ENCODE measurements around the gene CELF2.
"Not testable (repeated sequence)": the region's sequence is repeated elsewhere in the genome, so short reads cannot be mapped to it uniquely, and the experiment has no call there.

CELF2 gene

DNA sequence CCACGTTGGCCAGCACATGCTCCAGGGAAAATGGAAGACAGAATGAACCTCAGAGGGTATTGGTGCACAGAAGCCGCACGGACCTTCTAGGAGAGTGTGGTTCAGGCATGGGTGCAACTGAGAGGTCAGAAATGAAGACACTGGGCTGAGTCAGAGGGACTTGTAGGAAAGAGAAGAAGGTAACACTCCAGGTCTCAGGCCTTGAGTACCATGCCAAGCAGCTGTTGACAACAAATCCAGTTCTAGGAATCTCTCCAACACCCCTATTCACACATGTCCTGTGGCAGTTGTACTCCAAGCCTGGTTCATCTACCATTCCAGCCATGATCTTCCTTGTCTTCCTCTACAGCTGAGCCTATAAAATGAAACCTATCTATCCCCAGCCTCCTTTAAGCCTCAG is 342.2 kb downstream of the CELF2 start:
- TF ChIP-seq, protein P1, sequence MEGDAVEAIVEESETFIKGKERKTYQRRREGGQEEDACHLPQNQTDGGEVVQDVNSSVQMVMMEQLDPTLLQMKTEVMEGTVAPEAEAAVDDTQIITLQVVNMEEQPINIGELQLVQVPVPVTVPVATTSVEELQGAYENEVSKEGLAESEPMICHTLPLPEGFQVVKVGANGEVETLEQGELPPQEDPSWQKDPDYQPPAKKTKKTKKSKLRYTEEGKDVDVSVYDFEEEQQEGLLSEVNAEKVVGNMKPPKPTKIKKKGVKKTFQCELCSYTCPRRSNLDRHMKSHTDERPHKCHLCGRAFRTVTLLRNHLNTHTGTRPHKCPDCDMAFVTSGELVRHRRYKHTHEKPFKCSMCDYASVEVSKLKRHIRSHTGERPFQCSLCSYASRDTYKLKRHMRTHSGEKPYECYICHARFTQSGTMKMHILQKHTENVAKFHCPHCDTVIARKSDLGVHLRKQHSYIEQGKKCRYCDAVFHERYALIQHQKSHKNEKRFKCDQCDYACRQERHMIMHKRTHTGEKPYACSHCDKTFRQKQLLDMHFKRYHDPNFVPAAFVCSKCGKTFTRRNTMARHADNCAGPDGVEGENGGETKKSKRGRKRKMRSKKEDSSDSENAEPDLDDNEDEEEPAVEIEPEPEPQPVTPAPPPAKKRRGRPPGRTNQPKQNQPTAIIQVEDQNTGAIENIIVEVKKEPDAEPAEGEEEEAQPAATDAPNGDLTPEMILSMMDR (IDR thresholded peaks at IDR 0.05; ENCODE audit: extremely low read depth, insufficient read depth, missing control alignments): no peak
- no peak for DNase-seq (ENCODE audit: low spot score)
- in situ Hi-C loops (cut with MboI; ENCODE audit: low pct_unique_long_range_greater_than_20kb, low sequenced_read_pairs, unreplicated experiment): no loop called here

DNA sequence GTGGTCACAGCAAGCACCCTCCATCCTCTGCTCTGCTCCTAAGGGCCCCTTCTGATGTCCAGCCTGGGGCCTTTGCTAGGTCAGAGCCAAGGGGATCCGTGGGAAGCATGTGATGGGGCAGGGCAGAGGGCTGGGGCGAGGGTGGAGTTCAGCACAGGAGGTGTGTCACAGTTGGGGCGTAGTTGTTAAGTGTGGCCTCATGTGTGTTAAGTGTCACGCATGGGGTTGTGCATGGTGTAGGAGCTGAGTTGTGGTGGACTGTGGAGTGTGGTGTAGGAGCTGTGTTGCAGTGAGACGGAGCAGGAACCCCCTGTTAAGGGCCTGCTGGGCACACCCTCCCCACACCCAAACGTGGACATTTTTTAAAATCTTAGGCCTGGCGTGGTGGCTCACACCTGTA is 345.8 kb downstream of the CELF2 start:
- TF ChIP-seq, protein P1 (IDR thresholded peaks at IDR 0.05; ENCODE audit: extremely low read depth, insufficient read depth, missing control alignments): no peak
- in situ Hi-C loops (cut with MboI; ENCODE audit: low pct_unique_long_range_greater_than_20kb, low sequenced_read_pairs, unreplicated experiment): no loop called here
- no peak for DNase-seq (ENCODE audit: low spot score)

GRCh38 chr10:11364241-11364640 is 346.6 kb downstream of the CELF2 start:
- TF ChIP-seq, protein P1 (IDR thresholded peaks at IDR 0.05; ENCODE audit: extremely low read depth, insufficient read depth, missing control alignments): no peak
- in situ Hi-C loops (cut with MboI; ENCODE audit: low pct_unique_long_range_greater_than_20kb, low sequenced_read_pairs, unreplicated experiment): no loop called here

DNA sequence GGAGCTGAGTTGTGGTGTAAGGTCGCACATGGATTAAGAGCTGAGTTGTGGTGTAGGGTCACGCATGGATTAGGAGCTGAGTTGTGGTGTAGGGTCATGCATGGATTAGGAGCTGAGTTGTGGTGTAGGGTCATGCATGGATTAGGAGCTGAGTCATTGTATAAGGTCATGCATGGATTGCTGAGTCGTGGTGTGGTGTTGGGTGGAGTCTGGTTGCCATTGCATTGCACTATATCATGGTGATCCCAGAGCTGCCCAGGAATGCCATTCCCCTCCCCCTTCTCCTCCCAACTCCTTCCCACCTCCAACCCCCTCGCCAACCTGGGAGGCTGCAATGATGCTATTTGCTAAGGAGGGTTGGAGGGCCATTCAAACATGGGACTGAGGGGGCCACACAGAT is 349.2 kb downstream of the CELF2 start:
- in situ Hi-C loops (cut with MboI; ENCODE audit: low pct_unique_long_range_greater_than_20kb, low sequenced_read_pairs, unreplicated experiment); DNase-seq (ENCODE audit: low spot score): not testable (repeated sequence)

More at GRCh38 chr10:11364241-11364640, 346.6 kb downstream of the CELF2 start:
- no peak for DNase-seq (ENCODE audit: low spot score)

DNA sequence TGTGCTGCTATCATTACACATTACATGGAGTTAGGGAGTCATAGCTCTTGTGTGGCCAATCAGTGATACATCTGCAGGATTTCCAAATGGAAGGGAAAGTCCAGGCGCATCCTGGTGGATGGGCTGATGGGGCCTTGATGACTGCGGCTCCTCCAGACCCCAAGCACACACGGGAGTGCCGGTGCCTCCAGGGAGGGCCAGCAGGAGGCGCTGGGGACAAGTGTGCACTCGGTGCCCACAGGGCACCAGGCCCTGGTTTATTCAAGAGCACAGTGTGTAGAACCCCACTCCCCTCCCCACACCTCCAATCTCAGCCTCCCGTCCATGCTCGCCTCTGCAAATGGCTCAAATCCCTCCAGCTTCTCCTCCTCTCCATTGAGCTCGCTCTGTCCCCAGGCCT is 349.8 kb downstream of the CELF2 start:
- TF ChIP-seq, protein P1 (IDR thresholded peaks at IDR 0.05; ENCODE audit: extremely low read depth, insufficient read depth, missing control alignments): no peak
- DNase-seq (ENCODE audit: low spot score): no peak
- in situ Hi-C loops (cut with MboI; ENCODE audit: low pct_unique_long_range_greater_than_20kb, low sequenced_read_pairs, unreplicated experiment): no loop called here

DNA sequence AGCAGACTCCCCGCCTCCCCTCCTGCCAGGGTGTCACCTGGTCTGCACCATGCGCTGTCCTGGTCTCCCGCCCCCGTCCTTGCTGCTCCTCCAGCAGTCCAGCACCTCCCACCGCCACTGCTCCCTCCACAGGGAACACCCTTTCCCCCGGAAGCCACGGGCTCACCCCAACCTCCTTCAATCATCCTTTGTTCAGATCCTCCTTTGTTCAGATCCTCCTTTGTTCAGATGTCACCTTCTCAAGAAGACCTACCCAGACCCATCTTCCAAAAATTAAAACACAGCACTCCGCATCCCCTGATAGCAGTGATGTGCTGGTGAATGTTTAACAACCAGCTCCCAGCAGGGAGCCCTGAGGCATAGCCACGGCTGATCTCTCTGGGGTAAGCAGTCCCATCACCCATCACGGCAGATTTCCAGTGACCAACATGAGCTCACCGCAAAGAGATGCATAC is 356.1 kb downstream of the CELF2 start:
- in situ Hi-C loops (cut with MboI; ENCODE audit: low pct_unique_long_range_greater_than_20kb, low sequenced_read_pairs, unreplicated experiment): no loop called here
- TF ChIP-seq, protein P1 (IDR thresholded peaks at IDR 0.05; ENCODE audit: extremely low read depth, insufficient read depth, missing control alignments): no peak
- no peak for DNase-seq (ENCODE audit: low spot score)

- in situ Hi-C loops (cut with MboI; ENCODE audit: low pct_unique_long_range_greater_than_20kb, low sequenced_read_pairs, unreplicated experiment): no loop called here
- DNase-seq (ENCODE audit: low spot score): no peak
- TF ChIP-seq, protein P1 (IDR thresholded peaks at IDR 0.05; ENCODE audit: extremely low read depth, insufficient read depth, missing control alignments): no peak
Observed at GRCh38 chr10:11377267-11377666, 359.6 kb downstream of the CELF2 start.

Data from GM13977 (cell line).